IPS-20b (cell line): Measurements from ENCODE around the gene PROB1.
A peak's percentile ranks its signal among the peaks of the same experiment; 100 is the strongest.

Source experiments
- H3K27ac ChIP-seq: one replicate; pipeline ENCODE4 v1.5.1; 2013; ENCODE audit warnings: low read length
- H3K27me3 ChIP-seq: 2 replicates; pipeline ENCODE4 v1.6.1; 2013; ENCODE audit warnings: mild to moderate bottlenecking, low read length, inconsistent platforms; ENCODE audit not compliant: insufficient read depth
- H3K36me3 ChIP-seq: 2 replicates; pipeline ENCODE4 v1.6.1; 2013; ENCODE audit warnings: low read depth, mild to moderate bottlenecking, inconsistent platforms, low read length, moderate library complexity; ENCODE audit not compliant: insufficient read depth
- H3K4me1 ChIP-seq: 2 replicates; pipeline ENCODE4 v1.6.1; 2013; ENCODE audit warnings: mild to moderate bottlenecking, control low read depth, inconsistent platforms, low read length, moderate library complexity; ENCODE audit not compliant: insufficient read depth
- H3K4me3 ChIP-seq: 2 replicates; pipeline ENCODE4 v1.5.1; 2013; ENCODE audit warnings: mild to moderate bottlenecking, low read length, inconsistent platforms
- H3K9ac ChIP-seq: 2 replicates; pipeline ENCODE4 v1.6.1; 2013; ENCODE audit warnings: low read depth, mild to moderate bottlenecking, inconsistent platforms, low read length, moderate library complexity
- H3K9me3 ChIP-seq: 2 replicates; pipeline ENCODE4 v1.6.1; 2013; ENCODE audit warnings: mild to moderate bottlenecking, low read depth, low read length, inconsistent platforms; ENCODE audit not compliant: insufficient read depth

PROB1 gene

GRCh38 chr5:139399501-139400121 lies 4.7 kb upstream of the PROB1 start:
- H3K9me3 ChIP-seq: no peaks in the 10 kb centered on the region
- no peak overlapping the region for H3K9ac ChIP-seq
- no peak overlapping the region for H3K4me3 ChIP-seq
- peaks cover 19% of the 10 kb centered on the region; the same call in 1 of the 2 replicates for H3K4me1 ChIP-seq
- peaks cover 17% of the 10 kb centered on the region for H3K27me3 ChIP-seq
- no peak overlapping the region for H3K27ac ChIP-seq
- peaks cover 16% of the 10 kb centered on the region for H3K36me3 ChIP-seq

GRCh38 chr5:139397921-139398320 lies 3.0 kb upstream of the PROB1 start:
- Histone ChIP-seq H3K36me3 (peaks cover 16% of the 10 kb centered on the region), H3K27me3 (peaks cover 34% of the 10 kb centered on the region), H3K4me3 (no peak overlapping the region), H3K9me3 (no peaks in the 10 kb centered on the region), H3K27ac (no peak overlapping the region), H3K4me1 (peaks cover 8% of the 10 kb centered on the region; the same call in 1 of the 2 replicates), H3K9ac (no peak overlapping the region)

- Histone ChIP-seq H3K4me1 (peaks cover 7% of the 10 kb centered on the region; the same call in 1 of the 2 replicates), H3K27ac (no peak overlapping the region)
Observed at GRCh38 chr5:139396691-139397090, 1.8 kb upstream of the PROB1 start.

GRCh38 chr5:139395844-139396640 lies 1.1 kb upstream of the PROB1 start:
- no peaks in the 10 kb centered on the region for H3K9me3 ChIP-seq
- H3K27ac ChIP-seq: no peak overlapping the region
- H3K9ac ChIP-seq: no peak overlapping the region
- peaks cover 53% of the 10 kb centered on the region for H3K27me3 ChIP-seq
- H3K4me3 ChIP-seq: no peak overlapping the region
- peaks cover 10% of the 10 kb centered on the region for H3K36me3 ChIP-seq
- H3K4me1 ChIP-seq: peaks cover 7% of the 10 kb centered on the region; the same call in 1 of the 2 replicates

More at GRCh38 chr5:139396691-139397090, 1.8 kb upstream of the PROB1 start:
- Histone ChIP-seq H3K4me3 (no peak overlapping the region), H3K9me3 (no peaks in the 10 kb centered on the region), H3K36me3 (peaks cover 16% of the 10 kb centered on the region), H3K9ac (no peak overlapping the region), H3K27me3 (peaks cover 46% of the 10 kb centered on the region)

GRCh38 chr5:139394123-139394653 lies 716 bp downstream of the PROB1 start:
- Histone ChIP-seq H3K36me3 (no peaks in the 10 kb centered on the region), H3K4me3 (peak overlapping the region; percentile 66), H3K9ac (no peak overlapping the region), H3K4me1 (peaks cover 7% of the 10 kb centered on the region; the same call in 1 of the 2 replicates), H3K27me3 (peaks cover 56% of the 10 kb centered on the region), H3K27ac (no peak overlapping the region), H3K9me3 (no peaks in the 10 kb centered on the region)

GRCh38 chr5:139393497-139394122 lies 1.3 kb downstream of the PROB1 start:
- no peaks in the 10 kb centered on the region for H3K36me3 ChIP-seq
- peaks cover 56% of the 10 kb centered on the region for H3K27me3 ChIP-seq
- H3K4me1 ChIP-seq: peaks cover 7% of the 10 kb centered on the region; the same call in 1 of the 2 replicates
- no peak overlapping the region for H3K27ac ChIP-seq
- H3K4me3 ChIP-seq: peak overlapping the region; percentile 66
- H3K9me3 ChIP-seq: no peaks in the 10 kb centered on the region
- peak overlapping the region; percentile 34; the same call in 1 of the 2 replicates for H3K9ac ChIP-seq

GRCh38 chr5:139392678-139393496 lies 2.0 kb downstream of the PROB1 start:
- Histone ChIP-seq H3K4me3 (peak overlapping the region; percentile 66), H3K4me1 (peaks cover 14% of the 10 kb centered on the region; the same call in 1 of the 2 replicates), H3K9me3 (no peaks in the 10 kb centered on the region), H3K9ac (peak overlapping the region; percentile 34; the same call in 1 of the 2 replicates), H3K27me3 (peaks cover 56% of the 10 kb centered on the region), H3K36me3 (no peaks in the 10 kb centered on the region), H3K27ac (no peak overlapping the region)

- Histone ChIP-seq H3K27ac (no peak overlapping the region), H3K27me3 (peaks cover 56% of the 10 kb centered on the region), H3K9me3 (no peaks in the 10 kb centered on the region), H3K36me3 (no peaks in the 10 kb centered on the region), H3K4me1 (peaks cover 16% of the 10 kb centered on the region; the same call in 1 of the 2 replicates), H3K4me3 (peak overlapping the region; percentile 66; the same call in 1 of the 2 replicates), H3K9ac (no peak overlapping the region)
Observed at GRCh38 chr5:139392324-139392677, 2.6 kb downstream of the PROB1 start.

GRCh38 chr5:139391570-139392323 lies 3.2 kb downstream of the PROB1 start:
- Histone ChIP-seq H3K36me3 (no peaks in the 10 kb centered on the region), H3K4me3 (peak overlapping the region; percentile 66; the same call in 1 of the 2 replicates), H3K4me1 (peaks cover 16% of the 10 kb centered on the region; the same call in 1 of the 2 replicates), H3K27ac (no peak overlapping the region), H3K9ac (no peak overlapping the region), H3K9me3 (no peaks in the 10 kb centered on the region), H3K27me3 (peaks cover 56% of the 10 kb centered on the region)

DNA sequence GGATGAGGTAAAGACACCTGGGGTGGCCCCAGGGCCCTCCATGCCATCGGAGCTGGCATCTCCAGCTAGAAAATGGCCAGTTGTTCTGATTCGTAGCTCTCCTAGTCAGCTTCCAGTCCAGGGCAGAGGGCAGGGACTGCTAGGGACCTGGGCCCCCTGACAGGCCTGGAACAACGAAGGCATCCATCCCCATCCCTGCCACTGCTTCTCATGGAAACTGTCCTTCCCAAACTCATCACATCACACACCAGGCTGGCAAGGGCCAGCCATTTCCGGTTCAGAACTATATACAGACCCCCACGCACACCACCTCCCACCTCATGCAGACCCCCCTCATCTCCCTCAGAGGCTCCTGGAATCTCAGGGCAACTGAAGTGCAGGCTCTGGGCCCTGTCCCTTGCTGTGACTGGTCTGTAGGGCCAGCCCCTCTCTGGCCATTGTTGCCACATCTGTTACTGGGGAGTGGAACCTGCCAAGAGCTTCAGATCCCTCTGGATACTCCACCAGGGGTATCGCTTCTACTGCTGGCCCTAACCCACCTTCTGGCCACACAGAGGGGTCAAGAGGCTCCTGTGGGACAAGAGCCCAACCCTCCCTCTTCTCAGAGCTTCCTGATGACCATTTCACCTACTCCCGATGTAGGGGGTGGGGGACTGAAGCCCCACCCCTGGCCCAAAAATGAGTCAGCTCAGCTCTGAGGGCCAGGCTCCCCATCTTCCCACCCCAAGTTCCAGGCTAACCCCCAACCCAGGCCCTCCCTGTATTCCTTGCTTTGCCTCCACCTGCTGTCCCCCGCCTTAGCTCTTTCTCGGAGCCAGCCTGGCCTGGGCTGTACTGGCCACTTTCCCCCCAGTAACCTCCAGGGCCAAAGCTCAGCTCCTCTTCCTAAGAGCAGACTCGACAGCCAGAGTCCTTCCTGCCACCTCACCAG lies 4.0 kb downstream of the PROB1 start:
- H3K36me3 ChIP-seq: no peaks in the 10 kb centered on the region

More for the DNA sequence above, 4.0 kb downstream of the PROB1 start:
- Histone ChIP-seq H3K27ac (no peak overlapping the region), H3K4me3 (no peak overlapping the region), H3K27me3 (peaks cover 52% of the 10 kb centered on the region), H3K9me3 (no peaks in the 10 kb centered on the region), H3K9ac (no peak overlapping the region), H3K4me1 (peaks cover 13% of the 10 kb centered on the region; the same call in 1 of the 2 replicates)
